Measurements from ENCODE around the gene RANBP6. TPM values are rescaled to one million over a fixed set of nuclear protein-coding genes. Genes with fewer than 3 reads are reported as not detected.
"Not testable (repeated sequence)": the region's sequence is repeated elsewhere in the genome, so short reads cannot be mapped to it uniquely, and the experiment has no call there.

RANBP6 gene
- 10 to 100 TPM; 19.3 to 21.6 TPM for total RNA-seq

- H3K27me3 Mint-ChIP-seq: peaks cover 0 to 3% of the 10 kb centered on the region in 2 donors
- peaks cover 29 to 39% of the 10 kb centered on the region in 2 donors for H3K4me1 Mint-ChIP-seq (ENCODE audit: low read depth in 2 of 2)
- ATAC-seq (peak; percentile 99), DNase-seq (ENCODE audit: low spot score) (peak; percentile 93)
- H3K27ac Mint-ChIP-seq: peak within 1 kb of the TSS; percentile 97 to 98
- peak within 1 kb of the TSS; percentile 96 for H3K4me3 Mint-ChIP-seq
- peaks cover 28% of the 10 kb centered on the region for H3K36me3 Mint-ChIP-seq
- H3K9me3 Mint-ChIP-seq: peaks cover 5% of the 10 kb centered on the region
These were observed at the start of gene RANBP6 for GRCh38 chr9:6015278-6016157. TSS of gene RANBP6 (minus strand) at chr9:6015624. CDS start at chr9:6015607, 17 bp downstream.

- H3K4me1 Mint-ChIP-seq (ENCODE audit: low read depth in 2 of 2); H3K36me3 Mint-ChIP-seq; H3K9me3 Mint-ChIP-seq; DNase-seq (ENCODE audit: low spot score); ATAC-seq; H3K4me3 Mint-ChIP-seq; H3K27ac Mint-ChIP-seq: not testable (repeated sequence)
- H3K27me3 Mint-ChIP-seq: peaks cover 22 to 31% of the 10 kb centered on the region in 2 donors
These were observed 47.7 kb upstream of the RANBP6 start for GRCh38 chr9:6063146-6063545.

GRCh38 chr9:6055666-6056065 is 40.2 kb upstream of the RANBP6 start:
- DNase-seq (ENCODE audit: low spot score) (no peak), ATAC-seq (no peak)
- Mint-ChIP-seq H3K9me3 (no peaks in the 10 kb centered on the region), H3K27ac (no peak overlapping the region), H3K4me3 (no peak overlapping the region), H3K36me3 (no peaks in the 10 kb centered on the region), H3K4me1 (ENCODE audit: low read depth in 2 of 2) (peaks cover 6 to 15% of the 10 kb centered on the region in 2 donors), H3K27me3 (peaks cover 13 to 18% of the 10 kb centered on the region in 2 donors)

GRCh38 chr9:6055216-6055615 is 39.8 kb upstream of the RANBP6 start:
- Mint-ChIP-seq H3K4me1 (ENCODE audit: low read depth in 2 of 2) (peaks cover 6 to 15% of the 10 kb centered on the region in 2 donors), H3K27me3 (peaks cover 9 to 13% of the 10 kb centered on the region in 2 donors)

GRCh38 chr9:6054280-6055099 is 39.1 kb upstream of the RANBP6 start:
- peaks cover 5 to 6% of the 10 kb centered on the region in 2 donors for H3K27me3 Mint-ChIP-seq
- no peak overlapping the region for H3K4me3 Mint-ChIP-seq
- H3K4me1 Mint-ChIP-seq (ENCODE audit: low read depth in 2 of 2): peaks cover 10 to 15% of the 10 kb centered on the region in 2 donors
- DNase-seq (ENCODE audit: low spot score): peak; percentile 68
- ATAC-seq: peak; percentile 68 to 79
- H3K27ac Mint-ChIP-seq: peak overlapping the region in 1 of 2 donors; percentile 19
- H3K9me3 Mint-ChIP-seq: no peaks in the 10 kb centered on the region
- no peaks in the 10 kb centered on the region for H3K36me3 Mint-ChIP-seq

More at GRCh38 chr9:6055216-6055615, 39.8 kb upstream of the RANBP6 start:
- no peaks in the 10 kb centered on the region for H3K36me3 Mint-ChIP-seq
- DNase-seq (ENCODE audit: low spot score): peak; percentile 70
- peak; percentile 76 to 87 for ATAC-seq
- no peak overlapping the region for H3K4me3 Mint-ChIP-seq
- peak overlapping the region in 1 of 2 donors; percentile 19 for H3K27ac Mint-ChIP-seq
- H3K9me3 Mint-ChIP-seq: no peaks in the 10 kb centered on the region

GRCh38 chr9:6052293-6052919 is 37.0 kb upstream of the RANBP6 start:
- Mint-ChIP-seq H3K9me3 (no peaks in the 10 kb centered on the region), H3K27ac (no peak overlapping the region), H3K36me3 (no peaks in the 10 kb centered on the region), H3K27me3 (peaks cover 2 to 5% of the 10 kb centered on the region in 2 donors), H3K4me3 (no peak overlapping the region), H3K4me1 (ENCODE audit: low read depth in 2 of 2) (peaks cover 10 to 15% of the 10 kb centered on the region in 2 donors)
- ATAC-seq (no peak), DNase-seq (ENCODE audit: low spot score) (no peak)

- no peak for DNase-seq (ENCODE audit: low spot score)
- Mint-ChIP-seq H3K9me3 (no peaks in the 10 kb centered on the region), H3K4me1 (ENCODE audit: low read depth in 2 of 2) (peaks cover 10 to 19% of the 10 kb centered on the region in 2 donors), H3K36me3 (no peaks in the 10 kb centered on the region), H3K4me3 (no peak overlapping the region), H3K27ac (no peak overlapping the region), H3K27me3 (peaks cover 8 to 9% of the 10 kb centered on the region in 2 donors)
- no peak for ATAC-seq
These were observed 36.1 kb upstream of the RANBP6 start for GRCh38 chr9:6051511-6051950.

GRCh38 chr9:6049798-6050197 is 34.4 kb upstream of the RANBP6 start:
- DNase-seq (ENCODE audit: low spot score) (no peak), ATAC-seq (peak; percentile 71 to 72)
- H3K27ac Mint-ChIP-seq: no peak overlapping the region
- no peaks in the 10 kb centered on the region for H3K36me3 Mint-ChIP-seq
- no peak overlapping the region for H3K4me3 Mint-ChIP-seq
- H3K4me1 Mint-ChIP-seq (ENCODE audit: low read depth in 2 of 2): peaks cover 7 to 13% of the 10 kb centered on the region in 2 donors
- H3K9me3 Mint-ChIP-seq: no peaks in the 10 kb centered on the region
- H3K27me3 Mint-ChIP-seq: peaks cover 8 to 11% of the 10 kb centered on the region in 2 donors

- no peaks in the 10 kb centered on the region for H3K9me3 Mint-ChIP-seq
- peaks cover 8 to 11% of the 10 kb centered on the region in 2 donors for H3K27me3 Mint-ChIP-seq
- no peak for DNase-seq (ENCODE audit: low spot score)
- H3K36me3 Mint-ChIP-seq: no peaks in the 10 kb centered on the region
- no peak overlapping the region for H3K4me3 Mint-ChIP-seq
- H3K4me1 Mint-ChIP-seq (ENCODE audit: low read depth in 2 of 2): peaks cover 4% of the 10 kb centered on the region in 2 donors
- no peak for ATAC-seq
- no peak overlapping the region for H3K27ac Mint-ChIP-seq
These were observed 32.6 kb upstream of the RANBP6 start for GRCh38 chr9:6048039-6048438.

- no peak overlapping the region for H3K4me3 Mint-ChIP-seq
- H3K27me3 Mint-ChIP-seq: peaks cover 14 to 15% of the 10 kb centered on the region in 2 donors
- no peak overlapping the region for H3K27ac Mint-ChIP-seq
- H3K4me1 Mint-ChIP-seq (ENCODE audit: low read depth in 2 of 2): peaks cover 4% of the 10 kb centered on the region in 2 donors
- no peaks in the 10 kb centered on the region for H3K9me3 Mint-ChIP-seq
- no peaks in the 10 kb centered on the region for H3K36me3 Mint-ChIP-seq
- no peak for ATAC-seq
- no peak for DNase-seq (ENCODE audit: low spot score)
These were observed 31.6 kb upstream of the RANBP6 start for GRCh38 chr9:6047020-6047419.

- Mint-ChIP-seq H3K27me3 (peaks cover 28 to 31% of the 10 kb centered on the region in 2 donors), H3K9me3 (no peaks in the 10 kb centered on the region), H3K4me1 (ENCODE audit: low read depth in 2 of 2) (peaks cover 4% of the 10 kb centered on the region in 2 donors), H3K36me3 (no peaks in the 10 kb centered on the region), H3K27ac (no peak overlapping the region), H3K4me3 (no peak overlapping the region)
- ATAC-seq (no peak), DNase-seq (ENCODE audit: low spot score) (no peak)
These were observed 29.9 kb upstream of the RANBP6 start for GRCh38 chr9:6045364-6045763.

GRCh38 chr9:6040077-6040476 is 24.7 kb upstream of the RANBP6 start:
- no peaks in the 10 kb centered on the region for H3K9me3 Mint-ChIP-seq
- no peak overlapping the region for H3K27ac Mint-ChIP-seq
- H3K36me3 Mint-ChIP-seq: no peaks in the 10 kb centered on the region
- H3K4me3 Mint-ChIP-seq: no peak overlapping the region
- peaks cover 26 to 36% of the 10 kb centered on the region in 2 donors for H3K27me3 Mint-ChIP-seq
- ATAC-seq: no peak
- DNase-seq (ENCODE audit: low spot score): no peak
- H3K4me1 Mint-ChIP-seq (ENCODE audit: low read depth in 2 of 2): no peaks in the 10 kb centered on the region

- no peak for ATAC-seq
- no peak for DNase-seq (ENCODE audit: low spot score)
- H3K9me3 Mint-ChIP-seq: no peaks in the 10 kb centered on the region
- no peak overlapping the region for H3K4me3 Mint-ChIP-seq
- H3K4me1 Mint-ChIP-seq (ENCODE audit: low read depth in 2 of 2): no peaks in the 10 kb centered on the region
- H3K36me3 Mint-ChIP-seq: no peaks in the 10 kb centered on the region
- peaks cover 23 to 24% of the 10 kb centered on the region in 2 donors for H3K27me3 Mint-ChIP-seq
- H3K27ac Mint-ChIP-seq: no peak overlapping the region
These were observed 21.0 kb upstream of the RANBP6 start for GRCh38 chr9:6036391-6036790.

All from natural killer cell treated with Interleukin-12 subunit alpha and Interleukin-12 subunit beta and Interleukin-15 and Interleukin-18, amount 100 ng/mL, for 72 hours (primary cell).